H1 (cell line): Measurements from ENCODE around the gene FOXP4.

Source experiments
- CHD1 ChIP-seq: IDR thresholded peaks from 2 replicates; pipeline ENCODE4 v1.6.1; 2012; ENCODE audit warnings: low read depth, low read length, improper control_type of control experiment
- CHD2 ChIP-seq: IDR thresholded peaks from 2 replicates; pipeline ENCODE4 v1.6.1; 2012; ENCODE audit warnings: low read length, improper control_type of control experiment
- HDAC6 ChIP-seq: IDR thresholded peaks from one replicate; pipeline ENCODE4 v1.7.1; 2012; ENCODE audit warnings: low read depth, mild to moderate bottlenecking, inconsistent platforms, low read length, moderate library complexity
- RFX5 ChIP-seq: IDR thresholded peaks from 2 replicates; pipeline ENCODE4 v1.6.1; 2011; ENCODE audit warnings: low read depth, low read length, improper control_type of control experiment, borderline replicate concordance
- YY1 ChIP-seq: IDR thresholded peaks from 2 replicates; pipeline ENCODE4 v1.6.1; 2011; ENCODE audit warnings: low read depth, mild to moderate bottlenecking, low read length

DNA sequence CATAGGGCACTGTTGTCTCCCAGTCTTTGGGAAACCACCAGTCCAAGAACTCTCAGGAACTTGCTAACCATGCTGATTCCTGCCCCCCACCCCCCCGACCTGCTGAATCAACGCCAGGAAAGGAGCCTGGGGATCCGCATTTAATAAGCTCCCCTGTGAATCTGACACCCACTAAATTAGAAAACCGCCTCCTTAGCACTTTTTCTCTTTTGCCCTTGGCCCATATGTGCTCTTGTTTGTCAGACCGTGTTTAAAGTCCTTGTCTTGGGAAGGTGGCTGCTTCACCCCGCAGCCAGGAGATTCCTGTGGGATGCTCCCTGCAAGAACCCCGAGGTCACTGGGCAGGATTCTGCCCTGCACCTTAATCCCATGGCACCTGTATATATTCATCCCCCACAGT lies 15.7 kb upstream of the FOXP4 start:
- TF ChIP-seq CHD2 (no peak), RFX5 (no peak), YY1 (no peak), CHD1 (no peak), HDAC6 (no peak)
